Measurements from ENCODE around the gene ADAMTS6.
"Not testable (repeated sequence)": the region's sequence is repeated elsewhere in the genome, so short reads cannot be mapped to it uniquely, and the experiment has no call there.

The ADAMTS6 gene

GRCh38 chr5:65489119-65489518, 7.4 kb upstream of the ADAMTS6 start:
- TF ChIP-seq, protein P1, sequence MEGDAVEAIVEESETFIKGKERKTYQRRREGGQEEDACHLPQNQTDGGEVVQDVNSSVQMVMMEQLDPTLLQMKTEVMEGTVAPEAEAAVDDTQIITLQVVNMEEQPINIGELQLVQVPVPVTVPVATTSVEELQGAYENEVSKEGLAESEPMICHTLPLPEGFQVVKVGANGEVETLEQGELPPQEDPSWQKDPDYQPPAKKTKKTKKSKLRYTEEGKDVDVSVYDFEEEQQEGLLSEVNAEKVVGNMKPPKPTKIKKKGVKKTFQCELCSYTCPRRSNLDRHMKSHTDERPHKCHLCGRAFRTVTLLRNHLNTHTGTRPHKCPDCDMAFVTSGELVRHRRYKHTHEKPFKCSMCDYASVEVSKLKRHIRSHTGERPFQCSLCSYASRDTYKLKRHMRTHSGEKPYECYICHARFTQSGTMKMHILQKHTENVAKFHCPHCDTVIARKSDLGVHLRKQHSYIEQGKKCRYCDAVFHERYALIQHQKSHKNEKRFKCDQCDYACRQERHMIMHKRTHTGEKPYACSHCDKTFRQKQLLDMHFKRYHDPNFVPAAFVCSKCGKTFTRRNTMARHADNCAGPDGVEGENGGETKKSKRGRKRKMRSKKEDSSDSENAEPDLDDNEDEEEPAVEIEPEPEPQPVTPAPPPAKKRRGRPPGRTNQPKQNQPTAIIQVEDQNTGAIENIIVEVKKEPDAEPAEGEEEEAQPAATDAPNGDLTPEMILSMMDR (conservative IDR thresholded peaks at IDR 0.05): no peak
- H3K27ac ChIP-seq: no peak overlapping the region

DNA sequence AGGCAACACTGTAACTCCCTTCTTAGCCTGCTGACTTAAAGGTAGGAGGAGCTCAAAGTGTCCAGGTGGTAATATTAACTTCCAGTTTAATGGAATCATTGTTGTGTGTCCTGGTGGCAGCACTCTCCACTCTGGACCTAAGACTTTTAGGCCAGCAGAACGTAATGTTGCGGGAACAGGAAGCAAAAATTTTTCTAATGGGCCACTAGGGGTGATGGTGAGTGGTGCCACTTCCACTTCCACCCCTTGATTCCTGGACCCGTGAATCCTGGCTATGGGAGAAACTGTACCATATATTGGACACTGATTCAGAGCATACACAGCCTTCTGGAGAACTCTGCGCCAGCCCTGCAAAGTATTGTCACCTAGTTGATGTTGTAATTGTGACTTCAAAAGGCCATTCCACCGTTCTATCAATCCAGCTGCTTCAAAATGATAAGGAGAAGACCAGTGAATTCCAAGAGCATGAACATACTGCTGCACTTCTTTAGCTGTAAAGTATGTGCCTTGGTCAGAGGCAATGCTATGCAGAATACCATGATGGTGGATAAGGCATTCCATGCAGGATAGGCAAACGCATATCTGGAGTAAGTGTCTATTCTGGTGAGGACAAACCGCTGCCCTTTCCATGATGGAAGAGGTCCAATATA, 6.4 kb upstream of the ADAMTS6 start:
- H3K27ac ChIP-seq: not testable (repeated sequence)

- not testable (repeated sequence) for H3K27ac ChIP-seq
Measured at GRCh38 chr5:65486803-65487202, 5.1 kb upstream of the ADAMTS6 start.

DNA sequence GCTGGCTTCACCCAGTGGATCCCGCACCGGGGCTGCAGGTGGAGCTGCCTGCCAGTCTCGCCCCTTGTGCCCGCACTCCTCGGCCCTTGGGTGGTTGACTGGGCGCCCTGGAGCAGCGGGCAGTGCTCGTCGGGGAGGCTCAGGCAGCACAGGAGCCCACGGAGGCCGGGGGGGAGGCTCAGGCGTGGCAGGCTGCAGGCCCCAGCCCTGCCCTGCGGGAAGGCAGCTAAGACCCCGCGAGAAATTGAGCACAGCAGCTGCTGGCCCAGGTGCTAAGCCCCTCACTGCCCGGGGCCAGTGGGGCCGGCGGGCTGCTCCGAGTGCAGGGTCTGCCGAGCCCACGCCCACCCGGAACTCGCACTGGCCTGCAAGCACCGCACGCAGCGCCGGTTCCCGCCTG, 3.7 kb upstream of the ADAMTS6 start:
- no peak overlapping the region for H3K27ac ChIP-seq

DNA sequence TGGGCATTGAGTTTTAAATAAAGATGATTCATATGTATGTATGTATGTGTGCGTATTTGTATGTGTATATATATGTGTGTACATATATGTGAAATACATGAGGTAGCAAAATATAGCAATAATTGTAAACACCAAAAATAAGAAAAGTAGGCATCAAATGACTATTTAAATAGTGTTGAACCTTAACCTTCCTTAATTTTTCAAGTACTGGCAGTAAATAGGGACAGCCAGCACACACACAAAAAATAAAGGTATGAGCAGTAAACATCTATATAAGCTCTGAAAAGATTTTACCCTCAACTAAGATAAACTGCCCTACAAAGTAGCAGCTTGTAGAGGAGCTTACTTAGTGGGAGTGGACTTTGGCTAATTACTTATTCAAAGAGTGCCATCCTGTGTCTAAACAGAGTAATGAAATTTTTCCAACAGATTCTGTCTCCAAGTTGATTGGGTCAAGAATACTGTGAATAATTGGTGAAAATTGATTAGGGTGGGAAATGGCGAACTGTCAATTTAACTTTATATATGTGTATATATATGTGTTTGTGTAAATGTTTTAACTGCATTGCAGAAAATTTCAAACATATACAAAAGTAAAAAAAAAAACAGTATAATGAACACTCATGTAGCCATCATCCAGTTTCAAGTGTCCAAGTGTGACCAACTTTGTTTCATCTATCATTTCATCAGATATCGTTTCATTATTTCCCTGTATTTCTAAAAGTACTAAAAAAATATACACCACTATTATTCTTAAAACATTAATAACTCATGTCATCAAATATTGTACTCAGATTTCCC, 2.0 kb upstream of the ADAMTS6 start:
- H3K27ac ChIP-seq: no peak overlapping the region
- TF ChIP-seq, protein P1 (conservative IDR thresholded peaks at IDR 0.05): peak; percentile 65

More for the DNA sequence above, 3.7 kb upstream of the ADAMTS6 start:
- TF ChIP-seq, protein P1 (conservative IDR thresholded peaks at IDR 0.05): no peak

DNA sequence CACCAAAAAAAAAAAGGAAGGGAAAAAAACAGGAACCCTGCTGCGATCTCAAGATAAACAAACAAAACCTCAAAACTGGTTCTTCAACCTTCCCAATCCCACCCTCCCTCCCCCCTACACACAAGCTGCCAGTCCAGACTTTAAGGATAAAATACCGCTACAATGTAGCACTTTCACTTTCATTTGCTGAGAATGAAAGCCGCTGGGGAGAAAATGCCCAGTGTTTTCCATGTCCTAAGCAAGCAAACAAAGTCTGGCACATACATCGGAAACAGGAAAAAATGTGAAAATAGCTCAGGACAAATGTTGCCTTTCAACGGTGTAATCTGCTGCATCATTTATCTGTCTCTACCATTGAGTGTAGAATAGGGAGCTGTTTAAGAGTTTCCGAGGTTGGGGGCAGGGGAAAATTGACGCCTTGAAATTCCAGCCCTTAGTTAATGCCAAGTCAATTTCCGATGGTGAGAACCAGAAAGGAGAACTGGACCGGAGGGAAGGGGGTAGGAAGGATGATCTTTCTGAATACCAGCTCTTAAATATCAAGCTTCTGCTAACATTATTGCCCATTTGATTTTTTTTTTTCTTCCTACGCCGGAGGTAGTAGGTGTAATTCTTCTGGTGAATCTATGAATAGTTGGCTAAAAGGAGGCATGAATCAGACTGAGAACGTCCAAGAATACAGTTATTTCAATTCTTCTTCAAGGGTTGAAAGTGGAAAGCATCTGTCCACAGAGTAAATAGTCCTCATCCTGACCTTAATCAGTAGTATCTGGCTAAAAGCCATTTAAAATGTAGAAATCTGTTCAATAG, 1.2 kb upstream of the ADAMTS6 start:
- peak overlapping the region; percentile 25; the same call in 1 of the 2 replicates for H3K27ac ChIP-seq
- TF ChIP-seq, protein P1 (conservative IDR thresholded peaks at IDR 0.05): no peak

GRCh38 chr5:65482296-65482735, 596 bp upstream of the ADAMTS6 start:
- peak overlapping the region; percentile 25; the same call in 1 of the 2 replicates for H3K27ac ChIP-seq
- TF ChIP-seq, protein P1 (conservative IDR thresholded peaks at IDR 0.05): no peak

DNA sequence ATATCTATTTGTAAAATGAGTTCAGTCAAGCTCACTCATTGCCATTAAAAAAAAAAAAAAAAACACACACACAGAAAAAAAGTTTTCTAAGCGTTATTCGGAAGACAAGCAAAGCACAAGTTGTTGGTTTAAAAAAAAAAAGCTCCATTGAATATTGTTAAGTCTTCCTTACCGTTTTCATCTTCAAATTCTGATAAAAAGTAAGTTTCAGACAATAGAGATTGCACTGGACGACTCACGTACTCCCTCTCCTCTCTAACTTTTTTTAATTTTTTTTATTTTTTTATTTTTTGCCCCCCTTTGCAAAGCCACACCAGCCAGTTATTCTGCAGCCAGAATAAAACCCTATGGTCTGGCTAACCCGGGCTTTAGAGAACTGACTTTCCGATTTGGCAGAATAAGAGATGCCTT, 544 bp downstream of the ADAMTS6 start:
- TF ChIP-seq, protein P1 (conservative IDR thresholded peaks at IDR 0.05): no peak

More for the DNA sequence above, 544 bp downstream of the ADAMTS6 start:
- no peak overlapping the region for H3K27ac ChIP-seq

All from VCaP (cell line).